Right lobe of liver (tissue), 6 donors: Measurements from ENCODE around the gene XRCC4. TPM values are rescaled to one million over a fixed set of nuclear protein-coding genes. Genes with fewer than 3 reads are reported as not detected.

Source experiments
- ATAC-seq, 4 donors: fragments of 200-7000 bp; cut with Tn5 transposase; one replicate each; pipeline ENCODE4 v1.9.1; 2020; ENCODE audit warnings: mild to moderate bottlenecking in 4 of 4, moderate library complexity in 4 of 4
- DNase-seq, 3 donors: peaks; one replicate each; pipeline ENCODE4 v3.0.0-alpha.2; 2020
- H3K27ac ChIP-seq, 3 donors: fragments of 200-600 bp; one replicate each; pipeline ENCODE4 v1.8.0; 2022
- H3K27me3 ChIP-seq, 2 donors: fragments of 200-600 bp; one replicate each; pipeline ENCODE4 v1.8.0; 2022
- H3K36me3 ChIP-seq, 4 donors: fragments of 200-600 bp; sonication (generic) in 1 of 4; one replicate each; pipeline versions ENCODE4 v1.5.1 to v1.8.0; 2017 to 2022; ENCODE audit warnings: control low read depth in 1 of 4
- H3K4me1 ChIP-seq, 4 donors: fragments of 200-600 bp; sonication (generic) in 1 of 4; one replicate each; pipeline versions ENCODE4 v1.5.1 to v1.8.0; 2017 to 2022; ENCODE audit warnings: control low read depth in 1 of 4
- H3K4me3 ChIP-seq, 3 donors: fragments of 200-600 bp; one replicate each; pipeline ENCODE4 v1.8.0; 2022
- H3K9me3 ChIP-seq, 4 donors: fragments of 200-600 bp; sonication (generic) in 1 of 4; one replicate each; pipeline versions ENCODE4 v1.5.1 to v1.8.0; 2017 to 2022; ENCODE audit warnings: control low read depth in 1 of 4
- POLR2A ChIP-seq: fragments of 450-650 bp; IDR thresholded peaks from one replicate; pipeline ENCODE4 v1.6.1; 2017; ENCODE audit warnings: antibody characterized with exemption, mild to moderate bottlenecking
- WGBS: methylation state at CpG from one replicate; pipeline ENCODE4 v1.1.6; 2018; ENCODE audit warnings: low coverage, low lambda C conversion rate; ENCODE audit not compliant: insufficient coverage; ENCODE audit errors: missing lambda C conversion rate; 5-methylcytosine and 5-hydroxymethylcytosine counted together
- intact Hi-C, 2 donors: fragments of 100-400 bp; cut with DNase I; formaldehyde crosslinking; loops; one replicate each; pipeline versions ENCODE4 v1.11.2 to v1.14.1; 2022
- total RNA-seq, 6 experiments: library from RNA; depleted of rRNA in 2 of 6; stranded (reverse); fragments of >200 nt in 2 of 6; fragmentation: NEBNext Ultra II Directional in 3 of 6; extraction: Animal tissue kit (Norgen Biotek cat#: 25700) in 3 of 6; gene quantifications; one replicate each; pipeline versions ENCODE4 v1.1.0 to v1.2.4, GENCODE V29; 2016 to 2023
- TF ChIP-seq, protein P1 (sequence below), 4 donors: fragments of 200-600 bp in 3 of 4; fragments of 450-650 bp in 1 of 4; IDR thresholded peaks; one replicate each; pipeline versions ENCODE4 v1.5.1 to v1.8.0; 2016 to 2022; ENCODE audit warnings: antibody characterized with exemption in 4 of 4, mild to moderate bottlenecking in 2 of 4
- donor health status: DM: no; HTN: yes; CAD: no.
- donor health status: DM: no; HTN: no; CAD: no.
- donor health status: DM: no; HTN: no; CAD: no.
- donor health status: DM: no; HTN: yes; CAD: no.
- donor health status: DM: no; HTN: yes; CAD: no.

XRCC4 gene
- total RNA-seq, 6 experiments from 2014 or later: 1.6 to 4.8 (median 2.5) TPM

DNA sequence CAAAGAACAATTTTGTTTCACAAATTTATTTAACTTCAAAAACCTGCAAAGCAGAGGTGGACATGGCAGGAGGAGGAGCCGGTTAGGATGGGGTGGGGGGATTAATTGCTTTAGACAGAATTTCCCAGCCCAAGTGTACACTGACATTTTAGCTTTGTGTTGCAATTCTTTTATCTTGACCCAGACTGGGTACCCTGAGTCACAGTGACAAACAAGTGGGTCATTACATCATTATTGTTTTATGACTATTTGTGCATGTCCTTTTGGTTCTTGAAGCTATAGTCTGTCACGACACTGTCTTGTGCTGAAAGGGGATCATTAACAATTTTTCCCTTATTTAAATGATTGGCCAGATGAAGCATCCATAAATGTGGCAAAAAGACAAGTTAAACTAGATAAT is 309.7 kb downstream of the XRCC4 start:
- Histone ChIP-seq H3K27me3 (no peaks in the 10 kb centered on the region), H3K36me3 (no peaks in the 10 kb centered on the region), H3K4me3 (no peak overlapping the region), H3K4me1 (no peaks in the 10 kb centered on the region), H3K27ac (no peak overlapping the region), H3K9me3 (no peaks in the 10 kb centered on the region)
- DNase-seq (no peak), ATAC-seq (no peak)
- TF ChIP-seq, protein P1, sequence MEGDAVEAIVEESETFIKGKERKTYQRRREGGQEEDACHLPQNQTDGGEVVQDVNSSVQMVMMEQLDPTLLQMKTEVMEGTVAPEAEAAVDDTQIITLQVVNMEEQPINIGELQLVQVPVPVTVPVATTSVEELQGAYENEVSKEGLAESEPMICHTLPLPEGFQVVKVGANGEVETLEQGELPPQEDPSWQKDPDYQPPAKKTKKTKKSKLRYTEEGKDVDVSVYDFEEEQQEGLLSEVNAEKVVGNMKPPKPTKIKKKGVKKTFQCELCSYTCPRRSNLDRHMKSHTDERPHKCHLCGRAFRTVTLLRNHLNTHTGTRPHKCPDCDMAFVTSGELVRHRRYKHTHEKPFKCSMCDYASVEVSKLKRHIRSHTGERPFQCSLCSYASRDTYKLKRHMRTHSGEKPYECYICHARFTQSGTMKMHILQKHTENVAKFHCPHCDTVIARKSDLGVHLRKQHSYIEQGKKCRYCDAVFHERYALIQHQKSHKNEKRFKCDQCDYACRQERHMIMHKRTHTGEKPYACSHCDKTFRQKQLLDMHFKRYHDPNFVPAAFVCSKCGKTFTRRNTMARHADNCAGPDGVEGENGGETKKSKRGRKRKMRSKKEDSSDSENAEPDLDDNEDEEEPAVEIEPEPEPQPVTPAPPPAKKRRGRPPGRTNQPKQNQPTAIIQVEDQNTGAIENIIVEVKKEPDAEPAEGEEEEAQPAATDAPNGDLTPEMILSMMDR (IDR thresholded peaks at IDR 0.05): no peak
- no peak for TF ChIP-seq POLR2A
- intact Hi-C loops: no loop called here
- WGBS: 47% methylated on average over 1 of the region's 2 CpGs

DNA sequence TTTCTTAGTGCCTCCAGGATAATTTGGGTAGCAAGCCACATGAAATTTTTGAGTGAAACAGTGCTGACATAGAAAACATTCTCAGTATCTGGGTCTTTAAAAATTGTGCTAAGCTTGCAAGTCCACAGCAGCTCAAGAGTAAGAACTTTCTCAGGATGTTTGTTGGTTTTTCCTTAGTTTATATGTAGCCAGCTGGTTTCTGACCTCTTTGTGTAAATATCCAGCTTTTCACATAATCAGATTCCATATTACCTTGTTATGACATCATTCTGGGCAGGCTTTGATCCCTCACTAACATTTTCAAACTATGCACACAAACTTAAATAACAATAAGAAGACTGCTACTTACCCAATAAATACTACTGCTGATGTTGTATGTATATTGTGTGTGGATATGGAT is 311.3 kb downstream of the XRCC4 start:
- Histone ChIP-seq H3K27ac (no peak overlapping the region), H3K36me3 (no peaks in the 10 kb centered on the region), H3K4me1 (no peaks in the 10 kb centered on the region), H3K4me3 (no peak overlapping the region), H3K27me3 (no peaks in the 10 kb centered on the region), H3K9me3 (no peaks in the 10 kb centered on the region)
- DNase-seq: no peak
- no peak for TF ChIP-seq POLR2A
- TF ChIP-seq, protein P1 (IDR thresholded peaks at IDR 0.05): no peak
- intact Hi-C loops: no loop called here
- ATAC-seq: no peak

DNA sequence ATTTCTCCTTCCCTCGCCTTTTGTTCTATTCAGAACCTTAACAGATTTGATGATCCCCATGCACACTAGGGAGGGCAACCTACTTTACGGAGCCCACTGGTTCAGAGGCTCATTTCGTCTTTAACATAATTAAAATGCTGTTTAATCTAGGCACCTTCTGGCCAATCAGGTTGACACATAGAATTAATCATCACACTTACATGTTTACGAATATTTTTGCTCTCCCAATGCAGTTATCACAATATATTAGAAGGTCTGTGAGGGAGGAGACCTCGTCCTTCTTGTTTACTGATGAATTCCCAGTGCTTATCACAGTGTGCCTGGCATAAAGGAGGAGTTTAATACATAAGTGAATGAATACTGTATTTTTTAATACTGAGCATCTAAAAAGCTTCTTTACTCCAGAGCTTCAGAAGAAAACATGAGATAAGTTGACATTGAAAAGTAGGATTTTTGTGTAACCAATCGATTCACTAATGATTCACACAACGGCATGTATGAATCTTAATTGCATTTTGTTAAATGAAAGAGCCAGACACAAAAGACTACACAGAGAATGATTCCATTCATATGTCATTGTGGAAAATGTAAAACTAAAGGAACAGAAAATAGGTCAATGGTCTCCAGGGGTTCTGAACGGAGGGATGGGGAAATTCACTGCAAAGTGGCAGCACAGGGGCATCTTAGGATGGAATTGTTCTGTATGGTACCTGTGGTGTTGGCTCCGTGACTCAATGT is 315.6 kb downstream of the XRCC4 start:
- no peak overlapping the region for H3K4me3 ChIP-seq
- no peak overlapping the region for H3K27ac ChIP-seq
- no peak for TF ChIP-seq POLR2A
- WGBS: 74% methylated on average over 8 of the region's 9 CpGs
- no peaks in the 10 kb centered on the region for H3K27me3 ChIP-seq
- ATAC-seq (no peak), DNase-seq (no peak)
- intact Hi-C loops: no loop called here
- no peaks in the 10 kb centered on the region for H3K36me3 ChIP-seq
- no peaks in the 10 kb centered on the region for H3K4me1 ChIP-seq
- H3K9me3 ChIP-seq: no peaks in the 10 kb centered on the region

DNA sequence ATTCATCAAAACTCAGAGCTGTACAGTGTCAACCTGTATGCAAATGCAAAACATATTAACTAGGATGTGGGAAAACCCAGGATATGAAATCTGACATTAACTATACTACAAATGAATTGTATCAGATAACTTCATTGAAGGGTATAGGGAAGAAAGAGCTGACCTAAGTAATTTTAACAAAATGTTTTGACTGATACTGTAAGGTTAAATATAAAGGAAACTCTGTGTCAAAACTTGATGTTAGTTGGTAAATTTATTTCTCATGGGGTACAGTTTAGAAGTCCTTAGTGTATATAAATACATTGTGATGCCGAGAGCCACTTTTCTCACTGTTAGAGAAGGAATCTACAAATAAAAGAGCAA is 316.1 kb downstream of the XRCC4 start:
- Histone ChIP-seq H3K27me3 (no peaks in the 10 kb centered on the region), H3K27ac (no peak overlapping the region), H3K4me3 (no peak overlapping the region), H3K36me3 (no peaks in the 10 kb centered on the region), H3K4me1 (no peaks in the 10 kb centered on the region), H3K9me3 (no peaks in the 10 kb centered on the region)
- ATAC-seq: no peak
- intact Hi-C loops: no loop called here
- TF ChIP-seq, protein P1 (IDR thresholded peaks at IDR 0.05): no peak
- no peak for TF ChIP-seq POLR2A
- no peak for DNase-seq
- WGBS: 79% methylated on average over 1 of the region's 1 CpG

DNA sequence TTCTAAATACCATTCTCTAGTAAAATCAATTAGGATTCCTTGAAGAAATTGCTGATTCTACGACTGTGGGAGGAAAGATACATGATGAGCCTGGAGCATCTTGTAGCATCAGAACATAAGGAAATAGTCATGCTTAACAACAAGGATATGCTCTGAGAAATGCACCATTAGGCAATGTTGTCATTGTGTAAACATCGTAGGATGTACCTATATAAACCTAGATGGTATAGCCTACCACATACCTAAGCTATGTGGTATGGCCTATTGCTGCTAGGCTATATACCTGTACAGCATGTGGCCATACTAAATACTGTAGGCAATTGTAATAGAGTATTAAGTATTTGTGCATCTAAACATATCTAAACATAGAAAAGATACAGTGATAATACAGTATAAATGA is 316.8 kb downstream of the XRCC4 start:
- Histone ChIP-seq H3K9me3 (no peaks in the 10 kb centered on the region), H3K4me3 (no peak overlapping the region), H3K27ac (no peak overlapping the region), H3K27me3 (no peaks in the 10 kb centered on the region), H3K4me1 (no peaks in the 10 kb centered on the region), H3K36me3 (no peaks in the 10 kb centered on the region)
- whole genome bisulfite sequencing: 87% methylated on average over 2 of the region's 2 CpGs
- ATAC-seq (no peak), DNase-seq (no peak)
- intact Hi-C loops: no loop called here
- TF ChIP-seq, protein P1 (IDR thresholded peaks at IDR 0.05): no peak
- no peak for TF ChIP-seq POLR2A
